Bronchial epithelial cell (primary cell): ENCODE results near the gene HPCAL4. TPM values are rescaled to one million over a fixed set of nuclear protein-coding genes. Genes with fewer than 3 reads are reported as not detected.

Source experiments
- DNase-seq: peaks from one replicate; pipeline ENCODE4 v3.0.0-alpha.2; 2010; ENCODE audit warnings: low read depth
- FAIRE-seq: peaks from 2 replicates; lab custom pipeline; 2011; peaks lifted over from hg19 to GRCh38; lab: Jason Lieb, UNC
- H3K27me3 ChIP-seq: 2 replicates; pipeline ENCODE4 v1.5.1; 2011; ENCODE audit warnings: low read length; ENCODE audit not compliant: control insufficient read depth, insufficient read depth
- H3K36me3 ChIP-seq: 2 replicates; pipeline ENCODE4 v1.5.1; 2011; ENCODE audit warnings: low read length; ENCODE audit not compliant: control insufficient read depth, insufficient read depth
- H3K4me3 ChIP-seq: 2 replicates; pipeline ENCODE4 v1.5.1; 2011; ENCODE audit warnings: mild to moderate bottlenecking, low read depth, low read length, control low read depth
- total RNA-seq: library from RNA; depleted of rRNA; stranded (reverse); fragments of >200 nt; gene quantifications from 2 replicates; pipeline ENCODE4 v1.2.1, GENCODE V29; 2014
- TF ChIP-seq, protein P1 (sequence below): IDR thresholded peaks from 2 replicates; pipeline ENCODE4 v1.5.1; 2011; ENCODE audit warnings: mild to moderate bottlenecking, moderate library complexity, low read length, control low read depth, inconsistent platforms; ENCODE audit not compliant: insufficient read depth, severe bottlenecking

Gene HPCAL4
- total RNA-seq, 1 donor from 2014 or later, result under 0.01 TPM

DNA sequence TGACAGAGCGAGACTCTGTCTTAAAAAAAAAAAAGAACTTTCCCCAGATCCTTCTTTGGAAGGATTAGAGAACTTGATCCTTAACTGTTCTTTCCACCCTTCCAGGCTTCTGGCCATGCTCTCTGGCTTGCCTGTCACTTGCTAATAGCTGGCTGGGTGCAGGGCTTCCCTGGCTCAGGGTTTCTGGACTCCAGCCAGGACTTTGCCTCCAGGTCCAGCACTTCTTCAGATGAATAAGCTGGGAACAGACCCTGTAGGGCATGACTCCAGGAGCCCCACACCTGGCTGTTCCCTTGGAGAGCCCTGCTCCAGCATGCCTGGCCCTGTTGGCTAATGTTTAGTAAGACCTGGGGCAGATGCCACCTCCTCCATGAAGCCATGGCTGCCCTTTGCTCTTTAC is 16.0 kb downstream of the HPCAL4 start:
- DNase-seq (peak; percentile 84), FAIRE-seq (no peak)
- TF ChIP-seq, protein P1, sequence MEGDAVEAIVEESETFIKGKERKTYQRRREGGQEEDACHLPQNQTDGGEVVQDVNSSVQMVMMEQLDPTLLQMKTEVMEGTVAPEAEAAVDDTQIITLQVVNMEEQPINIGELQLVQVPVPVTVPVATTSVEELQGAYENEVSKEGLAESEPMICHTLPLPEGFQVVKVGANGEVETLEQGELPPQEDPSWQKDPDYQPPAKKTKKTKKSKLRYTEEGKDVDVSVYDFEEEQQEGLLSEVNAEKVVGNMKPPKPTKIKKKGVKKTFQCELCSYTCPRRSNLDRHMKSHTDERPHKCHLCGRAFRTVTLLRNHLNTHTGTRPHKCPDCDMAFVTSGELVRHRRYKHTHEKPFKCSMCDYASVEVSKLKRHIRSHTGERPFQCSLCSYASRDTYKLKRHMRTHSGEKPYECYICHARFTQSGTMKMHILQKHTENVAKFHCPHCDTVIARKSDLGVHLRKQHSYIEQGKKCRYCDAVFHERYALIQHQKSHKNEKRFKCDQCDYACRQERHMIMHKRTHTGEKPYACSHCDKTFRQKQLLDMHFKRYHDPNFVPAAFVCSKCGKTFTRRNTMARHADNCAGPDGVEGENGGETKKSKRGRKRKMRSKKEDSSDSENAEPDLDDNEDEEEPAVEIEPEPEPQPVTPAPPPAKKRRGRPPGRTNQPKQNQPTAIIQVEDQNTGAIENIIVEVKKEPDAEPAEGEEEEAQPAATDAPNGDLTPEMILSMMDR, result no peak
- H3K27me3 ChIP-seq, result peaks cover 10% of the 10 kb centered on the region
- no peaks in the 10 kb centered on the region for H3K36me3 ChIP-seq
- no peak overlapping the region for H3K4me3 ChIP-seq

DNA sequence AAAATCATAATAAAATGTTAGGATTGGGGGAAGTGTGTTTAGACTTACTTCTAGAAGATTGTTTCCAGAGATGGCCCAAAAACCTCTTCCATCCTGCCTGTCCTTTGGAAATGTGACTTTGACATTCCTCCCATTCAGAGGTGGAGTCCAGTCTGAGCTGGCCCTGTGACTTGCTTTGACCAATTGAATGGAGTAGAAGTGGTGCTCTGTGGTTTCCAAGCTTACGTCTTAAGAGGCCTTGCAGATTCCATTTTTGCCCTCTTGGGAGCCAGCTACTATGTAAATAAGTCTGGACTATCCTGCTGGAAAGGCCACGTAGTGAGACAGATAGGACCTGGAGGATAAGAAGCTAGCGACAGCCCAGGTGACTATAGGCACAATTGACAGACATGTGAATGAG is 18.0 kb downstream of the HPCAL4 start:
- Histone ChIP-seq H3K4me3 (no peak overlapping the region), H3K36me3 (no peaks in the 10 kb centered on the region), H3K27me3 (peaks cover 14% of the 10 kb centered on the region)
- FAIRE-seq, result no peak
- TF ChIP-seq, protein P1, result no peak
- DNase-seq, result no peak

GRCh38 chr1:39672551-39672947 is 18.7 kb downstream of the HPCAL4 start:
- FAIRE-seq (no peak), DNase-seq (no peak)
- Histone ChIP-seq H3K4me3 (no peak overlapping the region), H3K27me3 (peaks cover 14% of the 10 kb centered on the region), H3K36me3 (no peaks in the 10 kb centered on the region)
- TF ChIP-seq, protein P1, result peak; percentile 53

- TF ChIP-seq, protein P1, result no peak
- Histone ChIP-seq H3K4me3 (peak within 1 kb of the TSS; percentile 21), H3K27me3 (peaks cover 14% of the 10 kb centered on the region), H3K36me3 (no peaks in the 10 kb centered on the region)
- no peak for FAIRE-seq
- no peak for DNase-seq
Observed at GRCh38 chr1:39671793-39672550, 19.3 kb downstream of the HPCAL4 start, which contains the start of gene NT5C1A. NT5C1A (minus strand) TSS chr1:39672107; CDS start chr1:39672038, 69 bp downstream.

- TF ChIP-seq, protein P1, result no peak
Observed at GRCh38 chr1:39671433-39671792, 19.8 kb downstream of the HPCAL4 start.

More at GRCh38 chr1:39671433-39671792, 19.8 kb downstream of the HPCAL4 start:
- H3K4me3 ChIP-seq, result peak overlapping the region; percentile 21
- no peak for FAIRE-seq
- H3K27me3 ChIP-seq, result peaks cover 14% of the 10 kb centered on the region
- no peak for DNase-seq
- H3K36me3 ChIP-seq, result no peaks in the 10 kb centered on the region
